Mucosa of descending colon (tissue), 3 donors: ENCODE results near the gene ACBD6. TPM values are rescaled to one million over a fixed set of nuclear protein-coding genes. Genes with fewer than 3 reads are reported as not detected.
"Not testable (repeated sequence)": the region's sequence is repeated elsewhere in the genome, so short reads cannot be mapped to it uniquely, and the experiment has no call there.

Source experiments
- ATAC-seq: fragments of 200-7000 bp; cut with Tn5 transposase; one replicate; pipeline ENCODE4 v1.9.1; 2020; ENCODE audit warnings: mild to moderate bottlenecking, moderate library complexity
- DNase-seq, 3 donors: peaks; one replicate each; pipeline ENCODE4 v3.0.0-alpha.2; 2020
- H3K36me3 ChIP-seq: fragments of 200-600 bp; one replicate; pipeline ENCODE4 v1.8.0; 2021; ENCODE audit warnings: low read depth, mild to moderate bottlenecking
- H3K4me1 ChIP-seq: fragments of 200-600 bp; one replicate; pipeline ENCODE4 v1.8.0; 2021; ENCODE audit warnings: low read depth, mild to moderate bottlenecking
- H3K4me3 ChIP-seq: fragments of 200-600 bp; one replicate; pipeline ENCODE4 v1.8.0; 2021; ENCODE audit warnings: mild to moderate bottlenecking
- H3K9me3 ChIP-seq: fragments of 200-600 bp; one replicate; pipeline ENCODE4 v1.8.0; 2021; ENCODE audit warnings: mild to moderate bottlenecking
- intact Hi-C, 2 donors: fragments of 100-400 bp; cut with DNase I in 1 of 2; cut with micrococcal nuclease in 1 of 2; formaldehyde crosslinking; loops; one replicate each; pipeline versions ENCODE4 v1.11.0 to v1.11.1; 2022; cut with DNase I, micrococcal nuclease
- total RNA-seq, 3 donors: library from RNA; stranded (reverse); fragmentation: NEBNext Ultra II Directional in 2 of 3; extraction: Animal tissue kit (Norgen Biotek cat#: 25700) in 2 of 3; gene quantifications; one replicate each; pipeline versions ENCODE4 v1.2.1 to v1.2.4, GENCODE V29; 2021 to 2023
- TF ChIP-seq, protein P1 (sequence below): fragments of 200-600 bp; IDR thresholded peaks from one replicate; pipeline ENCODE4 v1.8.0; 2022; ENCODE audit warnings: antibody characterized with exemption, mild to moderate bottlenecking
- donor health status: DM: no; HTN: no; CAD: no; lungs with moderate emphysema.
- donor health status: DM: no; HTN: no; CAD: no.
- donor health status: DM: no; HTN: yes; CAD: no.

The ACBD6 gene
- total RNA-seq, 3 donors from 2014 or later, result 23.3 to 32.8 (median 25.0) TPM

DNA sequence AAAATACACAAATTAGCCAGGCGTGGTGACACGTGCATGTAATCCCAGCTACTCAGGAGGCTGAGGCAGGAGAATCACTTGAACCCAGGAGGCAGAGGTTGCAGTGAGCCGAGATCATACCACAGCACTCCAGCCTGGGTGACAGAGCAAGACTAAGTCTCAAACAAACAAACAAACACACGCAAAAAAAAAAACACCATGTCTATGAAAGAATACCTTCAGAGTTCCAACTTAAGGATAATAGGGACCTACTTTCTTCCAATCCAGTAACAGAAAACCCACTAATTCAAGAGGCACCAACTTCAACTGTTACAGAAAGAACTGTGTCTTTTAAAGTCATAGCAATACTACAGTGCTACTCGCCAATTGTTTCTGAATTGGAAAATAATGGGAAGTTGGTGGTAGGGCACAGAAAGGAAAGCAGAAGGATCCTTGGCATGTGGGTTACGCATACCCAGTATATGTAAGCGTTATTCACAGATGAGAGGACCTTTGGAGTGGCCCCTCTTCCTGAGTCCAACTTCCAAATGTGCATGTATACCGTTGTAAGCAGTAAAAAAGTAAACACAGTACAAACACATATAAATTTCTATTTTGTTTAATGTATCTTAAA, 87.0 kb downstream of the ACBD6 start:
- Histone ChIP-seq H3K4me1 (no peaks in the 10 kb centered on the region), H3K36me3 (no peaks in the 10 kb centered on the region), H3K9me3 (no peaks in the 10 kb centered on the region), H3K4me3 (no peak overlapping the region)
- intact Hi-C loops, result loop anchor here in 1 of 2 donors (5.0 kb wide), 1 partner anchor 163 kb away; no protein-coding TSS in a partner anchor
- TF ChIP-seq, protein P1, sequence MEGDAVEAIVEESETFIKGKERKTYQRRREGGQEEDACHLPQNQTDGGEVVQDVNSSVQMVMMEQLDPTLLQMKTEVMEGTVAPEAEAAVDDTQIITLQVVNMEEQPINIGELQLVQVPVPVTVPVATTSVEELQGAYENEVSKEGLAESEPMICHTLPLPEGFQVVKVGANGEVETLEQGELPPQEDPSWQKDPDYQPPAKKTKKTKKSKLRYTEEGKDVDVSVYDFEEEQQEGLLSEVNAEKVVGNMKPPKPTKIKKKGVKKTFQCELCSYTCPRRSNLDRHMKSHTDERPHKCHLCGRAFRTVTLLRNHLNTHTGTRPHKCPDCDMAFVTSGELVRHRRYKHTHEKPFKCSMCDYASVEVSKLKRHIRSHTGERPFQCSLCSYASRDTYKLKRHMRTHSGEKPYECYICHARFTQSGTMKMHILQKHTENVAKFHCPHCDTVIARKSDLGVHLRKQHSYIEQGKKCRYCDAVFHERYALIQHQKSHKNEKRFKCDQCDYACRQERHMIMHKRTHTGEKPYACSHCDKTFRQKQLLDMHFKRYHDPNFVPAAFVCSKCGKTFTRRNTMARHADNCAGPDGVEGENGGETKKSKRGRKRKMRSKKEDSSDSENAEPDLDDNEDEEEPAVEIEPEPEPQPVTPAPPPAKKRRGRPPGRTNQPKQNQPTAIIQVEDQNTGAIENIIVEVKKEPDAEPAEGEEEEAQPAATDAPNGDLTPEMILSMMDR, result no peak
- ATAC-seq (no peak), DNase-seq (no peak)

DNA sequence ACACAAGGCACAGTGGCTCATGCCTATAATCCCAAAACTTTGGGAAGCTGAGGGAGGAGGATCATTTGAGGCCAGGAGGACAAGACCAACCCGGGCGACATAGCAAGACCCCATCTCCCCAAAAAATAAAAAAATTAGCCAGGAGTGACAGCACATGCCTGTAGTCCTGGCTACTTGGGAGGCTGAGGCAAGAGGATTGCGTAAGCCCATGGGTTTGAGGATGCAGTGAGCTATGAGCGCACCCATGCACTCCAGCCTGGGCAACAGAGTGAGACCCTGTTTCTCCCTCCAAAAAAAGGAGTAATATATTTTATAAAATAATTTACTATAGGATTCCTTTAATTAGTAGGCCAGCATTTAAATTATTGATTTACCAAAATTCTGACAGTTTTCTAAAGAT, 89.8 kb downstream of the ACBD6 start:
- TF ChIP-seq, protein P1, result no peak
- H3K9me3 ChIP-seq, result no peaks in the 10 kb centered on the region
- ATAC-seq (no peak), DNase-seq (no peak)
- intact Hi-C loops, result no loop called here
- no peak overlapping the region for H3K4me3 ChIP-seq
- H3K36me3 ChIP-seq, result no peaks in the 10 kb centered on the region
- no peaks in the 10 kb centered on the region for H3K4me1 ChIP-seq

DNA sequence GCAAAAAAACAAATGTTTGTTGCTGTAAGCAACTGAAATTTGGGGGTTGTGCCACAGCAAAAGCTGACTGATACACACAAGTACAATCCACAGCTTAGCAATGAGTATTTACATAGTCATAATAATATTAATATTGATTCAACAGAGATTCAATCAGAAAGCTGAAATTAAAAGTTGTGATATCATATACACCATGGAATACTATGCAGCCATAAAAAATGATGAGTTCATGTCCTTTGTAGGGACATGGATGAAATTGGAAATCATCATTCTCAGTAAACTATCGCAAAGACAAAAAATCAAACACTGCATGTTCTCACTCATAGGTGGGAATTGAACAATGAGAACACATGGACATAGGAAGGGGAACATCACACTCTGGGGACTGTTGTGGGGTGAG, 94.2 kb downstream of the ACBD6 start:
- ATAC-seq, intact Hi-C loops, H3K9me3 ChIP-seq, H3K4me1 ChIP-seq, DNase-seq, H3K4me3 ChIP-seq, H3K36me3 ChIP-seq: not testable (repeated sequence)

DNA sequence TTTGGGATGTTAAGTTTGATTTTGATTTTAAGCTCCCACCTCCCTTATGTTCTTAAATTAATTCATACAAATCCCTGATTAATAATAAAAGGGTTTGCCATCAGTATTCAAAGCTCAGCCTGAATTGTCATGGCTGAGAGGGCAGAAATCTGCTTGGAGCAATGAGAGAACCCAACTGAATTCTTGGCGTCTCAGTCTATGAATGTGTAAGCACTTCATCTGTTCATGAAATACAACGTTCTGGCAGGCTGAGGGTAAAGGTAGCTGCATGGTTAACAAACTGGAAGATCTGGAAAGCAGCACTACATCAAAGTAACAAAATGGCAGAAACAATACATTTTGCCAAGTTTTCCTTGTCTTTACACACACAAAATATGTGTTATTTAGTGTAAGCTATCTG, 95.3 kb downstream of the ACBD6 start:
- DNase-seq, result no peak
- no peak overlapping the region for H3K4me3 ChIP-seq
- intact Hi-C loops, result no loop called here
- no peaks in the 10 kb centered on the region for H3K4me1 ChIP-seq
- no peak for ATAC-seq
- no peaks in the 10 kb centered on the region for H3K9me3 ChIP-seq
- H3K36me3 ChIP-seq, result no peaks in the 10 kb centered on the region
- TF ChIP-seq, protein P1, result no peak

DNA sequence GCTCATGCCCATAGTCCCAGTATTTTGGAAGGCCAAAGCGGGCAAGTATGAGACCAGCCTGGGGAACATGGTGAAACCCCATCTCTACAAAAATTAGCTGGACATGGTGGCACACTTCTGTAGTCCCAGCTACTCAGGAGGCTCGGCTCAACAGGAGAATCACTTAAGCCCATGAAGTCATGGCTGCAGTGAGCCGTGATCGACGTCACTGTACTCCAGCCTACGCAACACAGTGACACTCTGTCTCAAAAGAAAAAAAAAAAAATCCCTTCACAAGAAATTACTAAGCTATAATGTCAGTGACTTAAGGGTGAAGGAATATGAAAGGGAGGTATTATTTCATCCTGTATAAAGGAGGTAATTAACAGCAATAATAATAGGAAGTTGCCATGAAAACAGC, 99.8 kb downstream of the ACBD6 start:
- ATAC-seq (no peak), DNase-seq (no peak)
- no peaks in the 10 kb centered on the region for H3K4me1 ChIP-seq
- intact Hi-C loops, result no loop called here
- TF ChIP-seq, protein P1, result no peak
- no peak overlapping the region for H3K4me3 ChIP-seq
- H3K36me3 ChIP-seq, result no peaks in the 10 kb centered on the region
- H3K9me3 ChIP-seq, result no peaks in the 10 kb centered on the region

DNA sequence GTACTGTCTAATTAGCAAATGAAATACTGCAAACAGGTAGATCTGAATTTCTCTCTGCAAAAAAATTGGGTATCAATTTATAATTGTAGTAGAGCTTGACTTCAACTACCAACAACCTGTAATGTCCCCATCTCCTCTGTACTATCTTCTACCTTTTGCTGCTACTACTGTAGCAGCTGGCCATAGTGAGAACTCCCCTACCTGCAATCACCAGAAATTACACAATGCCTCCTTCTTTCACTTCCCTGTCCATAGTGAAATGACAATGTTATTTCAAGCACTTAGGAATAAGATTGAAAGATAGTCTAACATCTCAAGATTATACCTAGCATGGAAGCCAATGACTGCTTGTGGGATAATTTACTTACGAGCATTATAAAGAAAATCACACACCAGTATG, 100.4 kb downstream of the ACBD6 start:
- intact Hi-C loops, result no loop called here
- no peaks in the 10 kb centered on the region for H3K36me3 ChIP-seq
- TF ChIP-seq, protein P1, result no peak
- no peak for ATAC-seq
- no peaks in the 10 kb centered on the region for H3K4me1 ChIP-seq
- no peak for DNase-seq
- no peak overlapping the region for H3K4me3 ChIP-seq
- no peaks in the 10 kb centered on the region for H3K9me3 ChIP-seq
